Left ventricle myocardium inferior (tissue), 1 donor: ENCODE measurements around the gene ACTR3C. TPM values are rescaled to one million over a fixed set of nuclear protein-coding genes. Genes with fewer than 3 reads are reported as not detected.

Experiments
- DNase-seq: peaks from one replicate; pipeline ENCODE4 v3.0.0-alpha.2; 2020
- H3K27ac ChIP-seq: fragments of 200-600 bp; replicated peaks from 2 replicates; pipeline ENCODE4 v1.8.0; 2021
- H3K27me3 ChIP-seq: fragments of 200-600 bp; 2 replicates; pipeline ENCODE4 v1.8.0; 2021; ENCODE audit warnings: low read depth
- H3K36me3 ChIP-seq: fragments of 200-600 bp; 2 replicates; pipeline ENCODE4 v1.8.0; 2021
- H3K4me1 ChIP-seq: fragments of 200-600 bp; 2 replicates; pipeline ENCODE4 v1.8.0; 2021
- H3K4me3 ChIP-seq: fragments of 200-600 bp; 2 replicates; pipeline ENCODE4 v1.8.0; 2021; ENCODE audit warnings: mild to moderate bottlenecking, moderate library complexity
- H3K9me3 ChIP-seq: fragments of 200-600 bp; replicated peaks from 2 replicates; pipeline ENCODE4 v1.8.0; 2021
- CTCF ChIP-seq: fragments of 200-600 bp; IDR thresholded peaks from 2 replicates; pipeline ENCODE4 v1.8.0; 2021; ENCODE audit warnings: antibody characterized with exemption, mild to moderate bottlenecking, borderline replicate concordance
- intact Hi-C: fragments of 100-400 bp; cut with micrococcal nuclease; formaldehyde crosslinking; loops from one replicate; pipeline ENCODE4 v1.11.0; 2022
- total RNA-seq: library from RNA; stranded (reverse); fragmentation: NEBNext Ultra II Directional; extraction: Animal tissue kit (Norgen Biotek cat#: 25700); gene quantifications from one replicate; pipeline ENCODE4 v1.2.1, GENCODE V29; 2021
- donor health status: DM: no; HTN: yes; CAD: no; lungs with severe emphysema.

ACTR3C gene
- total RNA-seq, 1 donor from 2014 or later, result 5.1 TPM

GRCh38 chr7:150365673-150366398, 42.5 kb upstream of the ACTR3C start:
- intact Hi-C loops, result no loop called here
- no peak for DNase-seq
- peaks cover 10% of the 10 kb centered on the region for H3K36me3 ChIP-seq
- TF ChIP-seq CTCF, result no peak
- H3K4me3 ChIP-seq, result no peak overlapping the region
- peaks cover 46% of the 10 kb centered on the region for H3K4me1 ChIP-seq
- H3K9me3 ChIP-seq, result no peaks in the 10 kb centered on the region
- no peak overlapping the region for H3K27ac ChIP-seq
- no peaks in the 10 kb centered on the region for H3K27me3 ChIP-seq

GRCh38 chr7:150365194-150365593, 41.8 kb upstream of the ACTR3C start:
- Histone ChIP-seq H3K4me3 (no peak overlapping the region), H3K27me3 (no peaks in the 10 kb centered on the region), H3K36me3 (peaks cover 3% of the 10 kb centered on the region), H3K27ac (no peak overlapping the region), H3K9me3 (no peaks in the 10 kb centered on the region), H3K4me1 (peaks cover 40% of the 10 kb centered on the region)
- TF ChIP-seq CTCF, result no peak
- DNase-seq, result no peak
- intact Hi-C loops, result no loop called here

- H3K36me3 ChIP-seq, result no peaks in the 10 kb centered on the region
- no peaks in the 10 kb centered on the region for H3K9me3 ChIP-seq
- H3K4me3 ChIP-seq, result no peak overlapping the region
- TF ChIP-seq CTCF, result no peak
- intact Hi-C loops, result no loop called here
- H3K27me3 ChIP-seq, result no peaks in the 10 kb centered on the region
- H3K27ac ChIP-seq, result no peak overlapping the region
- H3K4me1 ChIP-seq, result peaks cover 26% of the 10 kb centered on the region
- DNase-seq, result no peak
These were observed 40.5 kb upstream of the ACTR3C start for GRCh38 chr7:150363872-150364271.

GRCh38 chr7:150363370-150363769, 40.0 kb upstream of the ACTR3C start:
- Histone ChIP-seq H3K4me3 (no peak overlapping the region), H3K4me1 (peaks cover 24% of the 10 kb centered on the region), H3K9me3 (no peaks in the 10 kb centered on the region), H3K36me3 (no peaks in the 10 kb centered on the region), H3K27me3 (no peaks in the 10 kb centered on the region), H3K27ac (no peak overlapping the region)
- TF ChIP-seq CTCF, result no peak
- no peak for DNase-seq
- intact Hi-C loops, result no loop called here

GRCh38 chr7:150361807-150362621, 38.7 kb upstream of the ACTR3C start:
- TF ChIP-seq CTCF, result no peak
- DNase-seq, result no peak
- no peaks in the 10 kb centered on the region for H3K27me3 ChIP-seq
- no peaks in the 10 kb centered on the region for H3K9me3 ChIP-seq
- H3K36me3 ChIP-seq, result no peaks in the 10 kb centered on the region
- intact Hi-C loops, result no loop called here
- H3K4me1 ChIP-seq, result peaks cover 13% of the 10 kb centered on the region
- no peak overlapping the region for H3K27ac ChIP-seq
- H3K4me3 ChIP-seq, result no peak overlapping the region
